Mucosa of rectum (tissue), 2 donors: ENCODE measurements around the gene ECHDC1.
A peak's percentile ranks its signal among the peaks of the same experiment; 100 is the strongest.

Experiments used
- H3K27ac ChIP-seq, 2 donors: one replicate each; pipeline ENCODE4 v1.7.0; 2013; ENCODE audit warnings: inconsistent platforms in 2 of 2, low read depth in 2 of 2, low read length in 2 of 2
- H3K27me3 ChIP-seq, 2 donors: one replicate each; pipeline ENCODE4 v1.7.0; 2013; ENCODE audit warnings: low read length in 2 of 2; ENCODE audit not compliant: control insufficient read depth in 2 of 2, insufficient read depth in 2 of 2
- H3K36me3 ChIP-seq, 2 donors: one replicate each; pipeline ENCODE4 v1.7.0; 2013; ENCODE audit warnings: low read length in 2 of 2; ENCODE audit not compliant: control insufficient read depth in 2 of 2, insufficient read depth in 2 of 2
- H3K4me1 ChIP-seq, 2 donors: one replicate each; pipeline ENCODE4 v1.7.0; 2013; ENCODE audit warnings: low read length in 2 of 2, mild to moderate bottlenecking in 1 of 2; ENCODE audit not compliant: control insufficient read depth in 2 of 2, insufficient read depth in 2 of 2
- H3K4me3 ChIP-seq, 2 donors: one replicate each; pipeline ENCODE4 v1.7.0; 2013; ENCODE audit warnings: low read length in 2 of 2
- H3K9ac ChIP-seq, 2 donors: one replicate each; pipeline ENCODE4 v1.7.0; 2013; ENCODE audit warnings: low read length in 2 of 2, low read depth in 1 of 2, mild to moderate bottlenecking in 1 of 2
- H3K9me3 ChIP-seq, 2 donors: one replicate each; pipeline ENCODE4 v1.7.0; 2013; ENCODE audit warnings: low read length in 2 of 2; ENCODE audit not compliant: control insufficient read depth in 2 of 2
- donor health status: healthy.
- donor health status: Normal muscosa, but diverticular disease.

ECHDC1 gene

DNA sequence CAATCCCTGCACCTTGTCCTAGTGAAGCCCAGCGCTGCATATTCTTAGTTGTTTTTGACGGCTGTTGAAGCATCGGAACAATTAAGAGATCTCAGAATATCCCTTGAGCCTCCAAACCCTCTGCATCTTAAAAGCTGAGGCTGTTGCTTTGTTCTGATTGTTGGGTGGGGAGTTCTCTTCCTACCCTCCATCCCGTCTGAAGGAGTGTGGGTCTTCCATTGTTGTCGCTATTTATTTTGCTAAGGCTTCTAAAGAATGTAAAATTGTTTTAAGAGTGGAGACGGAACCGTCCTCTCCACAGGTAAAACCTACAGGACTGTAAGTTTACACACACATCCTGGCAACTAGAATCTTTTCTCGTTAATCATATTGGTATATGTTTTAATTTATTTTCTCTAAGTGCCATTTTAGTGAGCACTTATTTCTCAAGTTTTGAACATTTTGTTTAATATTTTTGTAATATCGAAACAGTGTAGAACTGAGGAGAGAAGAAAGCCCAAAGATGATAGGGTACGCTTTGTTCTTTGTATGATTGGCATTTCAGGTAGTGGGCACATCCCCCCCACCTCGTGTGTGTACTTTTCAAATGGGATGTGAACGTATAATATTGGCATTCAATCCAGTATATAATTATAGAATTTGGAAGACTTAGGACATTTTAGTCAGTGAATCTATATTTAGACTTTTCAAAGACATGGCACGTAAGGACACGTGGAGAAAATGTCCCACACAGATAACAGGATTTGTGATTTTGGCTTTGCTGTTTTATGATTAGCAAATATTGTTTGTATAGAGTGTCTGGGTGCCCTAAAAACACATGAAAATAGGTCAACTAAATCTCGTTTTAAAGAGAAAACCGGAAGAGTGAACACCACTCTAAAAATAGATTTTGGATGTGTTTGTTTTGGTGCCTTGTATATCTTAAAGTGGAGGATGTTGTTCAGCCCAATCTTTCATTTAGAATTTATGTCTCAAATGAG is 75.5 kb downstream of the ECHDC1 start:
- H3K9me3 ChIP-seq: no peaks in the 10 kb centered on the region
- H3K36me3 ChIP-seq: no peaks in the 10 kb centered on the region
- no peaks in the 10 kb centered on the region for H3K27me3 ChIP-seq
- peaks cover 12 to 15% of the 10 kb centered on the region in 2 donors for H3K4me1 ChIP-seq
- H3K4me3 ChIP-seq: peak overlapping the region; percentile 93 to 96
- H3K27ac ChIP-seq: peak overlapping the region; percentile 98 to 99
- H3K9ac ChIP-seq: peak overlapping the region; percentile 96 to 97

DNA sequence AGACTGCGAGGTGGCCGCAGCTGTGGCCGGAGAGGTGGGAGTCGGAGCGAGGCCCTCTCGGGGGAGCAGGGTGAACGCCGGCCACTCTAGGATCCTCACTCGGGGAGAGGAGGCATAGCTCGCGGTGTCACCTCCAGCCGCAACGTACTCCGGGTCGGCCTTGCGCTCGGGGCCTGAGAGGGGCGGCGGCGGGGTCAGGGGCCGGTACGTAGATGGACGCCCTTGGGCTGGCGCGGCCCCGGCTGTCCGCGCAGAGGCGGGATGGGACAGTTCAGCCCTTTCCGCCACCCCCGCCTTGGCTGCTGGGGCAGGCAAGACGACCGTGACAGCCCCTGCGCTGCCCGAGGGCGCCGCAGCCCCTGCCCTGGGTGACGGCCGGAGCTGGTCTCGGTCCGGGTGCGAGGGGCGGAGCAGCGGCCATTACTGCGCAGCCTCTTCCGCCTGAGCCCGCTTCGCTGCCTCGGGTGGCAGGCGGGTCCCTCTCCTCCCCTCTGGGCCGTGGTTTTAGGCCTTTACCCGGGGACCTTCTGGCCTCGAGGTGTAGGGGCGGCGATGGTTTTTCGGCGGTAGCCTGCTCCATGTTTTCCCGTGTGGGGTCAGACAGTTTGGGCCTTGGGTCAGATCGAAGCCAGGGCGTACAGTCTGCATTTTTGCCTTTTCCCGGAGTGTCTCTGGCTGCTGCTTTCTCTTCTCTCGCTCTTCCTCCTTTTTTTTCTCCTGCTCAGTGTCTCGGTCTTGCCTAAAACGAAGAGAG is 76.3 kb downstream of the ECHDC1 start:
- Histone ChIP-seq H3K36me3 (no peaks in the 10 kb centered on the region), H3K4me1 (peaks cover 12 to 15% of the 10 kb centered on the region in 2 donors), H3K27me3 (no peaks in the 10 kb centered on the region), H3K4me3 (peak overlapping the region; percentile 93 to 96), H3K27ac (peak overlapping the region; percentile 98 to 99), H3K9ac (peak overlapping the region; percentile 96 to 97), H3K9me3 (no peaks in the 10 kb centered on the region)

DNA sequence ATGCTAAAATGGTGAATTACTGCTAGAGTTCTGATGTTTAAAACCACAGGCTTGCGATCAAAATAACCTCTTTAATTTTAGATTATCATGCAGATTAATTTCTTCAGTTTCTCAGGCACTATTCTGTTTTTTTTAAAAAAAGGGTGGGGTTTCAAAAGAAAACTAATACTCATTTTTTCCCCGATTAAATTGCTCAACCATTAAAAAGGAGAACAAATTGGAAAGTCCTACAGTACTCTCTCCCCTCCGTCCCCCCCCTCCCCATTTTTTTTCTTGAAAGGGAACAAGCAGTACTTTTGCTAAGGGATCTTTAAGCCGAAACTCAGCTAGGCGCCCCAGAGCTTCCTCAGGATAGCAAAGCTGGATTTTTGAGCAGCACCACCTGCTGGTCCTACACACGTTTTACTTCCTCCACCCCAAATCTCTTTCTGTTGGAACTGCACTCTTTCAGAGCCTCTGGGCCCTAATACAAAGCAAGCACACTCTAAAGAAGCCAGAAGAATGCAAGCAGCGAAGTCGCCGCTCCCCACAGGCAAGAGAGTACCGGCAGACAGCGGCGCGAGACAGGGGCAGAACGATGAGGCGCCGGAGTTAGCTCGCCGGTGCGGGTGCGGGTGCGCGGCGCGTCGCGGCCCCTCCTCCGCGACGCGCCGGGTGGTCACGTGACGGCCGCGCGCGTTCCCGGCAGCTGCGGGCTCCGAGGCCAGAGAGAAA is 77.1 kb downstream of the ECHDC1 start, which contains the start of gene RNF146:
RNF146 (plus strand) TSS at position 687 of the 714 bp plus-strand sequence. CDS start 13,475 bp downstream, outside the sequence.
- Histone ChIP-seq H3K9ac (peak within 1 kb of the TSS; percentile 96 to 97), H3K4me3 (peak within 1 kb of the TSS; percentile 93 to 96), H3K9me3 (no peaks in the 10 kb centered on the region), H3K27ac (peak within 1 kb of the TSS; percentile 98 to 99), H3K27me3 (no peaks in the 10 kb centered on the region), H3K36me3 (no peaks in the 10 kb centered on the region), H3K4me1 (peaks cover 12 to 15% of the 10 kb centered on the region in 2 donors)

DNA sequence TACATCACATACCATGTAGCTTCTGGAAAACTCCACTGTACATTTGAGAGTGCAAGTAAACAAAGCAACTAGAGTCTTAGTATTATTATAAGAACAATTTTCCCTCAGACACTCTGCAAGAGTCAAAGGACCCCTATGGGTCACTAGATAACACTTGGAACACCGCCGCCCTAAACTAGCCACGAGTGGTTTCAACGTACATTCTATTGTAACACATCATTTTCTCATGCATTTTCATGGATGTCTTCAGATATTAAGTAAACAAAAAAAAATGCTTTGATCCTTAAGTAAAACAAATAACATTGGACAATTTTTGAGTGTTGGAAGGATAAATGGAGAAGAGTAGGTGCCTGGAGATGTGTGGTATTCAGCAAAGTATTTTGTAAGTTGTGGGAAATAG is 79.9 kb downstream of the ECHDC1 start:
- Histone ChIP-seq H3K27me3 (no peaks in the 10 kb centered on the region), H3K9me3 (no peaks in the 10 kb centered on the region), H3K9ac (no peak overlapping the region), H3K4me1 (peaks cover 9 to 12% of the 10 kb centered on the region in 2 donors), H3K36me3 (no peaks in the 10 kb centered on the region), H3K4me3 (no peak overlapping the region), H3K27ac (no peak overlapping the region)

DNA sequence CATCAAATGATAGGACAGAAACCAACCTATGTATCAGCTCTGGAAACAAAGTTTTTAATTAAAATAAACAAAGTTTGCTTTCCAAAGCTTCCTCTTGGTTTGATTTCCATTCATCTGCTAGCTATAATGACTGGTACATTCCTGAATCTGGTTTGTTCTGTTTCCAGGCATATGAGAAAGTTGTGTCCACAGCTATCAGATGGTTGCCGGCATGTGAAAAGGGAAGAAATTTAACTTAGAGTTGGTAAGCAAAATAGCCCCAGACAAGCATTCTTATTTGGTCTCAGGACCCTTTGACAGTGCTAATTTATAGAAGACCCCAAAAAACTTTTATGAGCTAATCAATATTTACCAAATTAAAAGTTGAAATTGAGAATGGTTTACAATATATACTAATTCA is 80.5 kb downstream of the ECHDC1 start:
- no peak overlapping the region for H3K9ac ChIP-seq
- H3K36me3 ChIP-seq: no peaks in the 10 kb centered on the region
- H3K27me3 ChIP-seq: no peaks in the 10 kb centered on the region
- H3K4me1 ChIP-seq: peaks cover 4 to 8% of the 10 kb centered on the region in 2 donors
- no peak overlapping the region for H3K4me3 ChIP-seq
- no peaks in the 10 kb centered on the region for H3K9me3 ChIP-seq
- H3K27ac ChIP-seq: no peak overlapping the region

DNA sequence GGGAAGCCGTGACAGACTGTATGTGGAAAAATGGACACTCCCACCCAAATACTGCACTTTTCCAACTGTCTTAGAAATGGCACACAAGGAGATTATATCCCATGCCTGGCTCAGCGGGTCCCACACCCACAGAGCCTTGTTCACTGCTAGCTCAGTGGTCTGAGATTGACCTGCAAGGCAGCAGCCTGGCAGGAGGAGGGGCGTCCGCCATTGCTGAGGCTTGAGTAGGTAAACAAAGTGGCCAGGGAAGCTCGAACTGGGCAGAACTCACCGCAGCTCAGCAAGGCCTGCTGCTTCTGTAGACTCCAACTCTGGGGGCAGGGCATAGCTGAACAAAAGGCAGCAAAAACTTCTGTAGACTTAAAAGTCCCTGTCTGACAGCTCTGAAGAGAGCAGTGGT is 88.1 kb downstream of the ECHDC1 start:
- Histone ChIP-seq H3K36me3 (no peaks in the 10 kb centered on the region), H3K9ac (no peak overlapping the region), H3K27ac (no peak overlapping the region), H3K4me3 (no peak overlapping the region), H3K27me3 (no peaks in the 10 kb centered on the region), H3K4me1 (no peaks in the 10 kb centered on the region), H3K9me3 (no peaks in the 10 kb centered on the region)

DNA sequence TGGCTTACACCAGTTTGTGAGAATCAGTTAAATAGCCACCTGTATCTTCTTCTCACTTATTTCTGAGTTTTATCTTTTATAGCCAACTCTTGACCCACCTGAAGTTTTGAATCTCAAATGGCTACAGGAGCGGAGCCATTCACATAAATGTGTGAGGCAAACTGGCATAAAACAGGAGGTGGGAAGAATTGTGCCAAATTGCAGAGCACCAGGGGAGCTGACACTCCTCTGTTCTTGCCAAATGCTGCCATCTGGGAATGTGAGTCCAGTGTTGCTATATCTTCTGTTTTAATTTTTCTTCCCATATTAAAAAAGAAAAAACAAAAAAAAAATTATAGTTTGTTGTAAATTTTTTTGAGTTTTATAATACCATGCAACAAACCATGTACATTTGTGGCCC is 93.8 kb downstream of the ECHDC1 start:
- H3K4me1 ChIP-seq: no peaks in the 10 kb centered on the region
- no peaks in the 10 kb centered on the region for H3K9me3 ChIP-seq
- no peak overlapping the region for H3K9ac ChIP-seq
- no peak overlapping the region for H3K27ac ChIP-seq
- no peaks in the 10 kb centered on the region for H3K27me3 ChIP-seq
- H3K4me3 ChIP-seq: no peak overlapping the region
- no peaks in the 10 kb centered on the region for H3K36me3 ChIP-seq

DNA sequence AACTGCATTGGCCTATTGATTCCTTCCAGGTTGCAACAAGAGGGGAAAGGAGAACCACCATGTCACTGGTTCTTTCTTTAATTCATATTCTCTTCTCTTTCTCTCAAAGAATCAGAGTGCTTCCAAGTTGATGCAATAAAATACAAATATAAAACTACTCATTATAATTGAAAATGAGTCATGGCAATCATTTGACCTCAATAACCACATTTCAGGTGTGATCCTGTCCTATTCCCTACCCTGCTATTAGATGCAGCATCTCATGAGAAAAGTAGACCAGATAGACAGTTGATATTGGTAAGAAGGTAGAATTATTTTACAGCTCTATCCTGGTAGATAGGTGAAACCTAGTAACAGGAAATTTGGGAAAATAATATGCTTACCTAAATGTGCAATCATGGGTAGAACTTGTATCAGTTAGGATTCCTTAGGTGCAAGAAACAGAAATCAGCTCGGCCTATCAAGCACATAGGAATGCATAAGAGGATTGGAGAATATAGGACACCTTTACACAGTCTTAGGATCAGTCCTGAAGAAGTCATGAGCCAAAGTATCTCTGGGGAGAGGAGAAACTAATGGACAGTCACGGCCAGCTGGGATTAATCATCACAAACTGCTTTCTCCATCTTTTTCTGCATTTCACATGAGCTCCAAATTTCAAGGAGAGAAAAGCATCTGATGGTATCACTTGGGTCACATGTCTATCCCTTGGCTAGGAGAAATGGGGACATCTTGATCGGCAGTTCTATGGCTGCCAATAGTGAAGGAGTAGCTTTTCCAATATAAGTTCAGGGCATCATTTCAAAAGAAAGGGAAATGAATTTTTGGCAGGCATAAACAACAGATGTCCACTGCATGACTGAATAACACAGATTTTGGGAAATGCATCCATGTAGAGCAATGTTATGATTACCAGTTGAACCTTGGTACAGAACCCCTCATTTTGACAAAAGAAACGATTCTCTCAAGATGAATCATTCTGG is 96.0 kb downstream of the ECHDC1 start:
- no peaks in the 10 kb centered on the region for H3K27me3 ChIP-seq
- H3K9ac ChIP-seq: no peak overlapping the region
- H3K9me3 ChIP-seq: no peaks in the 10 kb centered on the region
- H3K27ac ChIP-seq: no peak overlapping the region
- H3K4me3 ChIP-seq: no peak overlapping the region
- no peaks in the 10 kb centered on the region for H3K4me1 ChIP-seq
- no peaks in the 10 kb centered on the region for H3K36me3 ChIP-seq

DNA sequence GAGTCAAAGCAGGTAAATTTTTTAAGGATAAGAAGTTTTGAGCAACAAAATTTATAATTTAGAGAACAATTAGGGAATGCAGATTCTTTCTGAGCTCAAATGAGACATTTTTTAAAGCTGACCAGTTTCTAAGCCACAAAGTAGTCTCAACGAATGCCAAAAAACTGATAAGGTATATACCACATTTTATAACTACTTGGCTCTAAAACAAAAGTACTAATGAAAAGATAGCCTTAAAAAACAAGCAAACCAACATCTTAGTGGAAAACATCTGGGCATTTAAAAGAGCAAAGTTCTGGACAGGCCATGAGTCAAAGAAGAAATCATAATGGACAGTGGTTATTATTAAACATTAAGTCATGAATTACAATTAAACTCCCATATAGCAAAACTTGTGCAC is 99.9 kb downstream of the ECHDC1 start:
- H3K4me3 ChIP-seq: no peak overlapping the region
- no peaks in the 10 kb centered on the region for H3K27me3 ChIP-seq
- H3K4me1 ChIP-seq: no peaks in the 10 kb centered on the region
- no peaks in the 10 kb centered on the region for H3K36me3 ChIP-seq
- no peaks in the 10 kb centered on the region for H3K9me3 ChIP-seq
- no peak overlapping the region for H3K9ac ChIP-seq
- H3K27ac ChIP-seq: no peak overlapping the region
